SW480 (cell line): ENCODE data around the gene PLD2.
"Not testable (repeated sequence)": the region's sequence is repeated elsewhere in the genome, so short reads cannot be mapped to it uniquely, and the experiment has no call there.

Source experiments
- DNase-seq: peaks from one replicate; pipeline ENCODE4 v3.0.0-alpha.2; 2016; ENCODE audit warnings: low spot score

The PLD2 gene

GRCh38 chr17:4789951-4790704 lies 16.8 kb upstream of the PLD2 start:
- DNase-seq: peak; percentile 86

- no peak for DNase-seq
Measured at GRCh38 chr17:4790705-4791088, 16.3 kb upstream of the PLD2 start.

DNA sequence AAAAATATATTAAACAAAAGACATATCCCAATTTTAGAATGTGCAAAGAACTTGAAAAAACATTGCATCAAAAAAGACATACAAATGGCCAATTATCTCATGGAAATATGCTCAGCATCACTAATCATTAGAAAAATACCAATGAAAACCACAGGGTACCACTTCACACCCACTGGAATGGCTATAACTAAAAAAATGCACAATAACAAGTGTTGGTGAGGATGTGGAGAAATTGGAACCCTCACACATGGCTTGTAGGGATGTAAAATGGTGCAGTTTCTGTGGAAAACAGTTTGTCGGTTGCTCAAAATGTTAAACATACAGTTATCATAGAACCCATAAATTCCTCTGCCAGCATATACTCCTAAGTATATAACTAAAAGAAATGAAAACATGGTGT lies 11.8 kb upstream of the PLD2 start:
- DNase-seq: no peak

GRCh38 chr17:4796552-4796920 lies 10.4 kb upstream of the PLD2 start:
- DNase-seq: peak; percentile 25

DNA sequence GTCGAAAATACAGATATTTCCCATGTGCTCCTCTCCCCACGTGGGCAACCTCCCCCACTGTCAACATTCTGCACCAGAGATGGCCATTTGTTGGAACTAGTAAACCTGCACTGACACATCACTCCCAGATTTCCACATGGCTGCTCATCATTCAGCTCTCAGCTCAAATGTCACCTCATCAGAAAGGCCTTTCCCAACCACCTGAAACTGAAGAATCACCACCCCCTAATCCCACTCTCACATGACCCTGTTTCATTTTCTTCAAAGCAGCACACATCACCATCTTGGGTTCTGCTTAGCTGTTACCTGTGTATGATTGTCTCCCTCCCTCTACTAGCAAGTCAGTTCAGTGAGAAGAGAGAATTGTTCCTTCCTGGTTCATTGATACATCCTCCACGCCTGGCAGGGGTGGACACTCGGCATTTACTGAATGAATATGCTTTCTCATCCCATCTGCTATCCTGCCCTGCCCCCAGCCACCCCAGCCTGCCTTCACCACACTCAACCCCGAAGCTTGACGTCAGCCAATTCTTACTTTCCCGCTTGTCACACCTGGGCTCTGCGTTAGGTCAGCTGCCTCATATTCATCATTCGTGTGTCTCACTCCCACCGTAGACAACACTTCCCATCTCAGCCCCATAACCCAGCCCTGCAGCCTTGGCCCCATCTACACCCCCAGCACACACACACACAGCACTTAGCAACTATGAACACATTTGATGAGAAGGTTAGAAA lies 6.3 kb upstream of the PLD2 start:
- DNase-seq: no peak

DNA sequence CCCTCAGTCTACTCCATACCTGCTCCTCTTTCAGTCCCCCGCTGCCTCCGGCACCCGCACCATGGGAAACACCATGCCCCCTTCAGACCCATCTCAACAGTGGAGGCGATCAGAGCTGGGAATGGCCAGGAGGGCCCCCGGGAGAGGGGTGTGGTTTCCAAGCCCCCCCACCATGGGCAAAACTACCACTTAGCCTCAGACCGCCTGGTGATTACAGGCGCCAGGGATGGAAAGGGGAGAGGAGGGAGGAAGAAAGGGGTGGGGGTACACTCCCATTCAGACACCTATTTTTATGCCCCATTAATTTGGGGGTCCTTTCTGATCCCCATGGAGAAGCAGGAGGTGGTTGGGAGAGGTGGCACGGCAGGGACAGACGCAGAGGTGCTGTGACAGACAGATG lies 4.7 kb upstream of the PLD2 start, which contains the start of gene C17orf114:
Gene C17orf114, minus strand, starts transcription at position 101 of the 400 bp plus-strand sequence.
- no peak for DNase-seq

GRCh38 chr17:4806456-4806776 lies 536 bp upstream of the PLD2 start:
- peak; percentile 53 for DNase-seq

DNA sequence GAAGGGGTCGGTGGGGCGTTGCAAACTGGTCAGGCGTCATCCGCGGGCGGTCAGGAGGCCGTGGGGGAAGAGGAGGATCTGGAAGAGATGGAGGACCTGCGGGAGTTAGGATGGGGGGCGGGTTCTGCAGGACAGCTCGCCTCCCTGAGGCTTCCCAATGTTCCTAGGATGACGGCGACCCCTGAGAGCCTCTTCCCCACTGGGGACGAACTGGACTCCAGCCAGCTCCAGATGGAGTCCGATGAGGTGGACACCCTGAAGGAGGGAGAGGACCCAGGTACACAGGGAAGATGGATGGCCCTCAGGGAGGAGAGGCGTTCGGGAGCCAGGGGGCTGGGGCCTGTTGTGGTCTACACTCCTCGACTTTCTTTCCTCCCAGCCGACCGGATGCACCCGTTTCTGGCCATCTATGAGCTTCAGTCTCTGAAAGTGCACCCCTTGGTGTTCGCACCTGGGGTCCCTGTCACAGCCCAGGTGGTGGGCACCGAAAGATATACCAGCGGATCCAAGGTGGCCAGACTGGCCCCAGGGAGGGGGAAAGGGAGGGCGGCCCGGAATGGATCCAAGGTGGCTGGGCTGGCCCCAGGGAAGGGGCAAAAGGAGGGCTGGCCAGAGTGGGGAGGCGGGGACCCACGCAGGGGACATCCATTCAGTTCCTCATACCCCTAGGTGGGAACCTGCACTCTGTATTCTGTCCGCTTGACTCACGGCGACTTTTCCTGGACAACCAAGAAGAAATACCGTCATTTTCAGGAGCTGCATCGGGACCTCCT lies 839 bp downstream of the PLD2 start:
- DNase-seq: no peak

- DNase-seq: no peak
Measured at GRCh38 chr17:4808378-4808767, 1.4 kb downstream of the PLD2 start.

DNA sequence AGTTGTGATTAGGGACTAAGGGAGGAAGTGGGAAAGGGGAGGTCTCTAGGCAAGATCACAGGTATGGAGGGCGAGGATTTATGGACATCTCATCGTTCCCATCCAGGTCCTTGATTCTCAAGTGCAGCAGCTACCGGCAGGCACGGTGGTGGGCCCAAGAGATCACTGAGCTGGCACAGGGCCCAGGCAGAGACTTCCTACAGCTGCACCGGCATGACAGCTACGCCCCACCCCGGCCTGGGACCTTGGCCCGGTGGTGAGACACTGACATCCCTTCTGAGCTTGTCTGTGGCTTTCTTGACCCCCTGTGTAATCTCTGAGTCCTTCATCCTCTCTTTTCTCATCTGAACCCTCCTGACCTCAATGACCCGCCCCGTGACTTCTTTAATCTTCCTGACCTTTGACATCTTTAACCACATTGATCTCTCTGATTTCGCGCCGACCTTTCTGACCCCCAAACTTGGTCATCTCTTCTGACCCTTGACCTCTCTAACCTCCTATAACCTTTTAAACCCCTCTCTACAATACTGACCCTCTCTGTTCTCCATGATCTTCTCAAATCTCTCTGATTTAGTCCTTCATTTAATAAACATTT lies 3.8 kb downstream of the PLD2 start:
- no peak for DNase-seq

- DNase-seq: no peak
Measured at GRCh38 chr17:4811471-4811870, 4.5 kb downstream of the PLD2 start.

GRCh38 chr17:4812690-4813089 lies 5.7 kb downstream of the PLD2 start:
- DNase-seq: no peak

GRCh38 chr17:4815043-4815675 lies 8.2 kb downstream of the PLD2 start:
- no peak for DNase-seq

- DNase-seq: no peak
Measured at GRCh38 chr17:4816826-4817225, 9.9 kb downstream of the PLD2 start.

GRCh38 chr17:4818276-4818675 lies 11.3 kb downstream of the PLD2 start:
- no peak for DNase-seq

- DNase-seq: no peak
Measured at GRCh38 chr17:4822835-4823234, 15.9 kb downstream of the PLD2 start.

DNA sequence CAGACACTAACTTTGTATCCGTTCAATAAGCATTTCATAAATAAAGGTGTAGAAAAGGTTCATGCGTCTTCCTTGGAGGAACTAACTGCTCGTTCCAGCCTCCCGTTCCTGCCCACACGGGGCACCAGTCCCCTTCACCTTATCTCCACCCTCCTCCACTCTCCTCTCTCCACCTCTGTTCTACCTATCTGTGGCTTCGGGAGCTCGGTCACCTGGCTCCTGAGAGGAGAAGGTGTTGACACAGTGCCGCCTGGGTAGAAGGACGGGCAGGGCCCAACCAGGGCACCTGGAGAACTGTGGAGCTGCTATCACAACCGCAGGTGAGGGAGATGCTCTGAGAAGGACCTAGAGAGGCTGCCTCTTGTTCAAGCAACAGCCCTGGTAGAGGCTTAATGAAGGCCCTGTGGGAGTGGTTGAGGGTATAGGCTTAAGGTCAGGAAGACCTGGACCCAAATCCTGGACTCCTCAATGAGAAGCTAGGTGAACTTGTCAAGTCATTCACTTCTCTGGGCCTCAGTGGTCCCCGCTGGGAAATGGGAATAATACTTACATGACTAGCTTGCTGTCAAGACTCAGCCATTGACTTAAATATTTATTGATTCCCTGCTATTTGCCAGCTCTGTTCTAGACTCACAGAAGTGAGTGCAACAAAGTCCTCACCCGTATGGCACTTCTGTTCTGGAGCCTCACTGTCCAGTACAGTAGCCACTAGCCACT lies 16.6 kb downstream of the PLD2 start:
- DNase-seq: no peak

DNA sequence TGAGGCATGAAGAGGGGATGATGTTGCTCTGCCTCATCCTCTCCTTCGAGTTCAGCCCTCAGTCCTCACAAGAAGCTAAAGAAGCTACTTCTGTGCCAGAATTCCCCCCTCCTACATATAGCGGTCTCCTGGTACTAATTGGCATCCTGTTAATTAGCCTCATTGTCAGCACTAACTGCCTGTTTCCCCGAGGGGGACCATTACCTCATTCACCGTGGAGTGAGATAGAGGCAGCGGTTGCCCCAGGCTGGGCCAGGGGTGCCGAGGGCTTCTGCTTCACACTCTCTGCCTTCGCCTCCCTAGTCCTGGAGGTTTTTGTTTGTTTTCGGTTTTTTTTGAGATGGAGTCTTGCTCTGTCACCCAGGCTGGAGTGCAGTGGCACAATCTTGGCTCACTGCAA lies 20.4 kb downstream of the PLD2 start:
- DNase-seq: no peak

DNA sequence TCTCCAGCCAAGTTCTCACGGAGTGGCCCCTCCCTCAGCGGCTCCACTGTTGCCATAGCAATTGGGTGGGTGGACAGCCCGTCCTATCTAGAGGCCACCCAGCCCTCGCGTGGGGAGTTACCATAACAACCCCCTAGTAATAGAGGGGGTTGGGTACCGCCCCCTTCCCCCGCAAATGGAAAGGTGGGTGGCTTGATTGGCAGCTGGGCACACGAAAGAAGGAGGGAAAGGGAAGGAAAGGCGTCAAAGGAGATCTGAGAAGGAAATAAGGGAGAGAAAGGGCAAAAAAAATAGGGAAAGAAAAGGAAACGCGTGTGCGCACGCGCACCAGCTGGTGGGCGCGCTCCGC lies 25.9 kb downstream of the PLD2 start:
- not testable (repeated sequence) for DNase-seq

DNA sequence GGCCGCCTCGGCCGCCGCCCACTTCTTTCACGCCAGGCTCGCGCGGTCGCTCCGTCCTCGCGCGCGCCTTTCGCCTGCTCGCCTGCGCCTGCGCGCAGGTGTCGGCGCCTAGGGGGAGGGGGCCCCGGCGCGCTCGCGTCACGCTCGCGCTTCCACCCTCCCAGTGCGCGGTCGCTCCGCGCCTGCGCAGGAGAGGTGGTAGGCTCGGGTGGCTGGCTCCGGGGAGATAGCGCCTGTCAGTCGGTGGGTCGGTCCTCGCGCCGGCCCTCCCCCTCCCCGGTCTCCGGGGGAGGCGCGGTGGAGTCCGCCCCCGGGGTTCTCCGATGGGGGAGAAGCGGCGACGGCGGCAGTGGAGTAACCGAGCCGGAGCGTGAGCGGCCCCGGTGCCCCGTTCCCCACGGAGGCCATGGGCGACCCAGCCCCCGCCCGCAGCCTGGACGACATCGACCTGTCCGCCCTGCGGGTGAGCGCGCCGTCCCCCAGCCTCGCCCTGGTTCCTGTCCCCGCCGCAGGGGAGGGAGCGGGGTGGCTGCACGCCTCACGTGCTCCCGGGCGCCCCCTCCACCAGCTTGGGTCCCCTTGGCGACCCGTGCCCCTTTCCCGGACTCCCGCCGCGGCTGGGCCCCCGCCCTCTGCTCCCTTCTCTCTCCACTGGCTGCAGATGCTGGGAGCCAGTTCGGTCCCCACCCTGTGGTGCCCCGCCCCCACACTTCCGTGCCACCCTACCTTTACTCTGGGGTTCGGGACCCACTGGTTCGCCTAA lies 26.4 kb downstream of the PLD2 start, which contains the start of gene MINK1:
Gene MINK1, plus strand, starts transcription at position 163 of the 763 bp plus-strand sequence. Its CDS starts 244 bp downstream, at position 407.
- peak; percentile 90 for DNase-seq
